Cerebellar nuclear complex (tissue), 1 donor: Measurements from ENCODE around the gene NPPA.
"Not testable (repeated sequence)": the region's sequence is repeated elsewhere in the genome, so short reads cannot be mapped to it uniquely, and the experiment has no call there.

Experiments used
- DNase-seq, 2 experiments: peaks; one replicate each; lab custom pipeline; 2025; lab: John Stamatoyannopoulos, UW

The NPPA gene

DNA sequence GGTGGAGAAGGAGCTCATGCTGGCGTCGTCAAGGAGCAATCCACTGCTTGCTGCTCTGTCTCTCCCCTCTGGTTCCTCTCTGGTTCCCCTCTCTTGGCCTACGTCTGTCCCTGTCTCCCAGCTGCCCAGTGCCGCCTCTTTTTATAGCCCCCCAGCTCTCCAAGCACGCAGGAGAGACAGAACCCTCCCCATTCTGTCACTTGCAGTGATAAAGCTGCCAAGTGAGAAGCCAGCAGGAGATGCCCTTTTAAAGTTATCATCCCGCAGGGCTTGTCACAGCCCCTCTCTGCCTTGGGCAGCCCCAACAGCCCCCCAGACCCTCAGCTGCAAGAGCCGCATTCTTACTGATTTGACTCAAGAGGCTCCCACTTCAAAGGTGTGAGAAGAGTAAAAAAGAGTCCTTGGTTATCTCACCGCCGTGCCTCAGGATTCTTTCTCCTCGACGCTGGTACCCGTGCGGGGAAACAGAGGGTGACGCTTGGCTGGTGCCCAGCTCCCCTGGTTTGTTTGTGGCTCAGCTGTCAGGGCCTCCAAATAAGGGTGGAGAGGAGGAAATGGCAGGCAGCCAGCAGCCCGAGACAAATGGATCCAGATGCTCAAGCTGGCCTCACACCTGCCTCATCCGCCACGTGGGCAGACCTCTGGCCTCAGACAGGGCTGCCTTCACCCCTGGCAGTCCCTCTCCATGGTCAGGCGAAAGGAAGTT lies at the start of gene NPPA:
Gene NPPA, minus strand, starts transcription at position 117 of the 706 bp plus-strand sequence. Its CDS starts 99 bp downstream, at position 18.
- no peak for DNase-seq

DNA sequence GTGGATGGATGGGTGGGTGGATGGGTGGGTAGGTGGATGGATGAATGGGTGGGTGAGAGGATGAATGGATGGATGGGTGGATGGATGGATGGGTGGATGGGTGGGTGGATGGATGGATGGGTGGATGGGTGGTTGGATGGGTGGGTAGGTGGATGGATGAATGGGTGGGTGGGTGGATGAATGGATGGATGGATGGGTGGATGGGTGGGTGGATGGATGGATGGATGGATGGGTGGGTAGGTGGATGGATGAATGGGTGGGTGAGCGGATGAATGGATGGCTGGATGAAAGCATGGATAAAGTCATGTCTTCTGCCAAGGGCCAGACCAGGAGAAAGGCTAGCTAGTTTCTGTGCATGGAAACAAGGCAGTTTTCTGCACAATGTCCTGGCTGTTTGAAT lies 46.9 kb upstream of the NPPA start:
- not testable (repeated sequence) for DNase-seq

DNA sequence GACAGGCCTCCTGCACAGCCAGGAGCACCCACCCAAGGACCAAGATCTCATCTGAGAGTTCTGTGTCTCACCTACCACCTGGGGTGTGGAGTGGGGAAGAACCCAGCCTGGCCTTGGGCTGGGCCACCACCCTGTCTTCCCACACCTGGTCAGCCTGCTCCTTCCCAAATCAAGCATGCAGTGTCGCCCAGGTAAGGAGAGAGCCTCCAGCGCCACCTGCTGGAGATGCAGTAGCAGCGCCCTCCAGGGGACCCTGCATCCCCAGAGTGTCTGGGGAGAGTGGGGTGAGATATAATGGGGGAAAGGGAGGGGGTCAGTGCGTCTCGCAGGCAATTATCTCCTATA lies 46.3 kb upstream of the NPPA start:
- DNase-seq, result no peak

DNA sequence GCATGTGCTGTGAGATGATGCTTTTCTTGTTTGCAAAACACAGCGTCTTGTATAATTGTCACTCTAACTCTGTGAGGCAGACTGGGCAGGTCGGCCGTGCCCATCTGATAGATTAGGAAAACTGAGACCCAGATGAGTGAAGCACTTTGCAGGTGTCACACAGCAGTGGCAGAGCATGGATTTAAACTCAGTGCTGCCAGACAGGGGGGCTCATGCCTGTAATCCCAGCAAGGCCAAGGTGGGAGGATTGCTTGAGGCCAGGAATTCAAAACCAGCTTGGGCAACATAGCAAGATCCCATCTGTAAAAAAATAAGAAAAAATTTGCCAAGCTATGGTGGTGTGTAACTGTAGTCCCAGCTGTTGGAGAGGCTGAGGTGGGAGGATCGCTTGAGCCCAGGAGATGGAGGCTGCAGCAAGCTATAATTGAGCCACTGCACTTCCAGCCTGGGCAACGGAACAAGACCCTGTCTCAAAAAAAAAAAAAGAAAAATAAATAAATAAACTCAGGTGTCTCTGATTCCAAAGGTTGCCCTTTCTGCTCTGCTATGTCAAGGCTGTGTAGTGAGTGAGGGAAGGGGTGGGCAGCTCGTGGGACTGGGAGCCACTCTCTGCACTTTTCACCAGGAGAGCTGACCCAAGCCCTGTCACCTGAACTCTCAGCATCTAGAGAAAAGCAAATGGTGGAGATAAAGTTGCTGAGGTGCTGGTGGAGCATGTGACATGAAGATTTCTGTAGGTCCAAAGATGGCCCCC lies 44.0 kb upstream of the NPPA start:
- DNase-seq, result no peak

DNA sequence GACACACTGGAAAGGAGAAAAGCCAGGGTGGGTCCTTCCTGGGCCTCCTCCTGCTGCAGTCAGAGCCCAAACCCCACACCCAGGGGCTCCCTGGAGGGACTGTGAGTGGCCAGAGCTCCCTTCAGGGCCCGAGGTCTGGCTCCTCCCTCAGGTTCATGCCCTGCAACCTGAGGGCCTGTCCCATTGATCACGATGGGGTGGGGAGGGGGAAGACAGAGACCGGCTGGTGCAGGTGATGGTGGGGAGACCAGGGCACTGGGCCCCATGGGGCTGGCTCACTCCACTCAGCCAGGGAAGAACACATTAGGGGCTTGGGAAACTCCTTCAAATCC lies 41.3 kb upstream of the NPPA start:
- DNase-seq, result no peak

DNA sequence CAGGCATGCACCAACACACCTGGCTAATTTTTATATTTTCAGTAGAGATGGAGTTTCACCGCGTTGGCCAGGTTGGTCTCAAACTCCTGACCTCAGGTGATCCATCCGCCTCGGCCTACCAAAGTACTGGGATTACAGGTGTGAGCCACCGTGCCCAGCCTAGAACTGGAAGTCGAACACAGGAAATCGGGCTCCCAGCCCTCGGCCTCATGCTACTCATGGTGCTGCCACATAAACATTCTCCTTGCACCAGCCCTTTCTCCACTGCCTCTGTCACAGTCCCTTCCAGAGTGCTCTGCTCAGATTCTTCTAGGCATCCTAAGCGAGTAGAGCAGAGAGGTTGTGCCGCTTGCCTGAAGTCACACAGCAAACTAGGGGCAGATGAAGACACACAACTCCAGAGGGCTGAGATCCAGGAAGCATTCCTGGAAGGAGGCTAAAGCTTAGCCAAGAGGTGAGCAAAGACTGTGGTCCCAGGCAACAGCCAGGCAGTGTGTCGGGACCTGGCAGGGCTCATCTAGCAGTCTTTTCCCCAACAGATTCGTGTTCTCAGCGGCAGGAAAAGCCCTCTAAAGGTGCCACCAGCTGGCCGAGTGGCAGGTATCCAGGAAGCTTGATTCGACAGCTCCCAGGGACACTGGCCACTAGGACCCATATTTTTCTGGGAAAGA lies 40.8 kb upstream of the NPPA start:
- peak in 1 of 2 experiments; percentile 31 for DNase-seq

DNA sequence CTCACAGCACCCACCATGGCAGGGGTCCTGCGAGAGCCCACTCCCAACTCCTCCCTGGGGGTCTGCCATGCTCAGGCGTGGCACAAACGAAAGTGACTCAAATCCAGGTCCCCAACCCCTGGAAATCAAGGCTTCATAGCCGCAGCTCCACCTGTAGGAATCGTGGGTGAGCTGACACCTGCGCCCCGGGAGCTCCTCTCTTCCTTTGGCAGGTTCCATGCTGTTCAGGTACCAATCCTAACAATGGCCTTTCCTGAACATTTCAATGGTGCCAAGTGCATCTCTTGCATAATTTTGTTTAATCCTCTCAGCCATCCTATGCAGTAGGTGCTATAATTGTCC lies 40.1 kb upstream of the NPPA start:
- DNase-seq, result no peak

DNA sequence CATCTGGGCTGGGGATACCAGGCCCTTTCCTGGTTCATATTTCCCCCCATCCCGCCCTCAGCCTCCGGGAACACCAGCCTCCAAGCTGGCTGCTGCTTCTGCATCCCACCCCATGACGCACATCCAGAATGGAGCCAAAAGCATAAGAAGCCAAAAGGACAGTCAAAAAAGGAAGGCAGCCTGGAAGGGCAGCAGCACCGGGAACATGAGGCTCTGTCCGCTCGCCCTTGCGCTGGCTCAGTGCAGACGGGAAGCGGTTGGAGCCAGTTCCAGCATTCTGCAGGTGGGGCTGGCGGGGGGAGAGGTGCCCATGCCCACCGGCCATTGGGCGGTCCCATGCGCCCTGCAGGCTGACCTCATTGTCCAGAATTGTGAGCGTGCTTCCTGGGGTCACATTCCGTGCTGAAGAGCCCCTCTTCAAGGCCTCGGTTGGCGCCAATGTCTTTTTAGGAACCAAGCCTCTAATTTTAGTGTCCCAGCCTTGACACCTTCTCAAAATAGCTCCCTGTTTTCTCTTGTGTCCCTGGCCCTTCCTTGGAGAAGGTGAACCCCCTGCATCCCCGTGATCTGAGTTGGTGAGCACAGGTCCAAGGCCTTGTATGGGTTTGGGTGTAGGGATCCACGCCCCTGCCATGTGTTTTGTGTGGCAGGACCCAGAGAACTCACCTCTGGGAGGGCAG lies 39.5 kb upstream of the NPPA start:
- no peak for DNase-seq

DNA sequence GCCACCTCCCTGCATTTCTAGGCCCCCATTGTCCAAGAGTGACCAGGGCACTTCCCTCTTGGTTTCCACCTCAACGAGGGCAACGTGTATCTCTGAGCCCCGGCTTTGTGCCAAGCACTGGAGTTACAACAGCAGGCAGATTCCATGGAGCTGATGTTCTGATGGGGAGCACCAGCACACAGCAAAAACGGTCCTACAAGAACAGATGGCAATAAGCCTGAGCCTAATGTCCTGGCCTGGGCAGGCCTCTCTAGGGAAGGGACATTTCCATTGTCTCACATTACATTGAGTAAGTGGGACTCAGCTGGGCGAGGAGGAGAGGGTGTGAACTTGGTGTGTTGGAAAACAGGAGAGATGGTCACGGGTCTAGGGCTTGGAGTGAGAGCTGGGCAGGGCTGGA lies 38.3 kb upstream of the NPPA start:
- no peak for DNase-seq

DNA sequence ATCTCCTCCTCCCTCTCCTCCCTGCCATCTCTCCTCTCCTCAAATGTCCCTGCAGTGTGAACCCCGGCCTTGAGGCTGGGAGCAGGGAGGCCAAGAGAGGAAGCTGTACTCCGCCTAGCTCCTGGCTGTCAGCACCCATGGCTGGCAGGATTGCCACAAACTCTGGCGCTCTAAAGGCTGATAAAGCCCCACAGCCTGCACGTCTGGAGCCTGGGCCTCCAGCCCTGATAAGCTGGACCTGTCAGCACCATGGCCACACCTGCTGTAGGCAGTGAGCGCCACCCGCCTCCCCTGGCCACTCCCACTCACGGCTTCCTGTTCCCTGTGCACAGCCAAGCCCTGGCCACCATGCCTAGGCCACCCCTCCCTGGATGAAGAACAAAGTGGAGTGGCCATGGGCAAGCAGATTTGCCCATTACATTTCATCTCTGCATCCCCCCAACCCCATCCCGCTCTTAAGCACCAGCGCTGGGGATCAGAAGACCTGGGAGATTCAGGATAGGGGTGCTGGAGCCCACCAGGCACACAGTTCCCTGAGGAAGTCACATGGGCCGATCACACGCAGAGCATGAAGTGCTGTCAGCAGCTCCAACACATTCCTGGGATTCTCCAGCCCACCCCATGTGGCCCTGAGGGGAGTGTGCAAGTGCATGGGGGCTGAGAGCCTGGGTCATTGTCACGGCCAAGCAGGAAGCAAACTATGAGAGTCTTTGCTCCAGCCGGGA lies 35.4 kb upstream of the NPPA start:
- no peak for DNase-seq

DNA sequence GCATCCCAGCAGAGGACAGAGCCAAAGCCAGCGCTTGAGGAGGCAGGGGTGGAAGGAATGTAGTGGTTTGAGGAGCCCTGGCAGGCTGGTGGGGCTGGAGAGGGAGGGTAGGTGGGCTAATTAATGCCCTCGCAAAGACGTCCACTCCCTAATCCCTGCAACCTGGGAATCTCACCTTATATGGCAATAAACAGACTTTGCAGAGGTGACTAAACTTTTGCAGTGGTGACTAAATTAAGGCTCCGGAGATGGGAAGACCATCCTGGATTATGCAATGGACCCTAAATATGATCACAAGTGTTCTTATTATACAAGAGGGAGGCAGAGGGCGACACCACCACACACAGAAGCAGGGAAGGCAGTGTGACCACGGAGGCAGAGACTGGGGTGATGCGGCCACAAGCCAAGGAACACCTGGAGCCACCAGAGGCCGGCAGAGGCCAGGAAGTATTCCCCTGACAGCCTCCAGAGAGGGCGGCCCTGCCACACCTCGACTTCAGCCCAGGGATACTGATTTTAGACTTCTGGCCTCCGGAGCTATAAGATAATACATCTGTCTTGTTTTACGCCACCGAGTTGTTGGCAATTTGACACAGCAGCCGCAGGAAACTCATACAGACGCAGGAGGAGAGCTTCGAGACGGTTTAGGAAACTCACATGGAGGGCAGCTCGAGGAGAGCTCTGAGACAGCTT lies 34.3 kb upstream of the NPPA start:
- DNase-seq, result no peak

DNA sequence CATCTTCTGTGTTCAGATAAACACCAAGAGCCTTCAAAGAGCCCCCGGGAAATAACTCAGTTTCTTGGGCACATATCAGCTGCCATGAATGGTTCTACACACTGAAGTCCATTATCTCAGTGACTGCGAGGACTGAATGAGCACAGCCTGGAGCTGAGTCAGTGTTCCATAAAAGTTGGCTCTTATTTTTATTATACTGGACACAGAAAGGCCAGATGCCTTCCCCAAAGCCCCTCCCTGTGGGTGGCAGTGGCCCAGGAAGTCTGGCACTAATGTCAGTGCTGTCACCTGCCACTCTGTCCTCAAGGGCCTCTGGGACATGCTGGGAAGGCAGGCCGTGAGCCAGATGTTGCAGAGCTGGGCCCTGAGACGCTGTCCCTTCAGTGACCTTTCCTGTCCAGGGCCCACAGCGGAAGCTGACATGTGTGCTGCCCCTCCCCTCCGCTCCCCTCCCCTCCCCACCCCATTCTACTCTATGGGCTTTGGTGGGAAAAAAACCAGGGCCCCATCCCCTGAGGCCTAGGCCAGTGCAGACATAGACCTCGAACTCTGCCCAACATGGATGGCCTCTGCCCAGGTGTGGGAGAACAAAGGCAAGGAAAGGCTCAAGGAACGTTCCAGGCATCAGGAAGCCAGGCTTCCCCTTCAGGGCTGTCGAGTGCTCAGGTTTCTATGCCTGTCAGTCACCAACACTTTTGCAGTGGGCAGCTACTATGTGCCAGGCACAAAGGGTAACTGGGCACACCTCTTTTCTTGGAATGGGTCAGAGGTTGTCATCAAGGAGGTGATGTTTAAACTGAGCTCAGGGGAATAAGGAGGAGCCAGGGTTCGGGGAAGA lies 33.5 kb upstream of the NPPA start:
- no peak for DNase-seq

DNA sequence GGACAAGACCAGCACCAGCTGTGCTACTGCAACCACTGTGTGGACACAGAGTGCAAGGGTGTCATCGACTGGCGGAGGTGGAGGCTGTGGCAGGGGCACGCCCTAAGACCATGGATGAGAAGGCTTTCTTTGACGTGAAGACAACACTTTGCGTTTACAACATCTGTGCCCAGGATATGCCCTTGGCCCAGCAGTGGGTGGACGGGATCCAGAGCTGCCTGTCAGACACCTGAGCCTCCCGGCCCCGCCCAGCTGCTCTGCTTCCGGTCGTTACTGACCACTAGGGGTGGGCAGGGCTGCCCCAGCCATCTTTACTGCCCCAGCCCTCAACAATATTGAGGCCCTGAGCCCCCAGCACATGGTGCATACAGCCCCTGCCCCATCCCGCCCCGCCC lies 32.6 kb upstream of the NPPA start:
- no peak for DNase-seq

DNA sequence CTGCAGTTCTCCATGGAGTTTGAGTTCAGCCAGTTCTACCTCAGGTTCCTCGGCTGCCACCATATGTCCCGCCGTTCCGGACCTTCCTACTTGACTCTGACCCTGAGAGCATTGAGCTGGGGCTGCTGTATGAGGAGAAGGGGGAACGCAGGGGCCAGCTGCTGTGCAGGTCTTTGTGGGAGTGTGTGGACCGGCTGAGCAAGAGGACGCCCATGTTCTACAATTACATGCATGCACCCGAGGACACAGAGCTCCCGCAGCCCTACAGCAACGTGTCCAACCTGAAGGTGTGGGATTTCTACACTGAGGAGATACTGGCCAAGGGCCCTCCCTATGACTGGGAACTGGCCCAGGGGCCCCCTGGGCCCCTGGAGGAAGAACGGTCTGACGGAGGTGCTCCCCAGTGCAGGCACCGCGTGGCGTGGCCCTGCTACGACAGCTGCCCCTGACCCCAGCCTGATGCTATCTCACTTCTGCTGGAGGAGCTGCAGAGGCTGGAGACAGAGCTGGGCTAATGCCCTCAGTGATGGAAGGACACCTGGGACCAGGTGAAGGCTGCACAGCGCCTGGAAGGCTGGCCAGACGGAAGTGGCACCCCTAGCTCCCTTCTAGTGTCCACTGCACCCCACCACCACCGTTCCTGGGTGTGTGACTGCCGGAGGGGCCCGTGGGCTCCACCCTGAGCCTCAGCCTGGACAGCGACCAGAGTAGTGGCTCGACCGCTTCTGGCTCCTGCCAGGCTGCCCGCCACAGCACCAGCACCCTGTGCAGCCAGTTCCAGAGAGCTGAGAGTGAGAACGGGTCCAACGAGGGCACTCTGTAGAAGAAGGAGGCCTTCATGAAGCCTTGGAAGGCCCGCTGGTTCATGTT lies 32.0 kb upstream of the NPPA start:
- no peak for DNase-seq

DNA sequence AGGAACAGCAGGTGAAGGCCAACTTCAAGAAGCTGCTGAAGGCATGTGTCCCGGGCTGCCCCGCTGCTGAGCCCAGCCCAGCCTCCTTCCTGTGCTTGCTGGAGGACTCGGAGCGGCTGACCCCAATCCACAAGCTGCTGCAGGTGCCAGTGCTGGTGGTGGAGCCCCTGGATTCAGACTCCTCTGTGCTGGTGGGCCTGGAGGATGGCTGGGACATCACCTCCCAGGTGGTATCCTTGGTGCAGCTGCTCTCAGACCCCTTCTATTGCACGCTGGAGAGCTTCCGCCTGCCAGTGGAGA lies 31.3 kb upstream of the NPPA start:
- DNase-seq, result no peak

DNA sequence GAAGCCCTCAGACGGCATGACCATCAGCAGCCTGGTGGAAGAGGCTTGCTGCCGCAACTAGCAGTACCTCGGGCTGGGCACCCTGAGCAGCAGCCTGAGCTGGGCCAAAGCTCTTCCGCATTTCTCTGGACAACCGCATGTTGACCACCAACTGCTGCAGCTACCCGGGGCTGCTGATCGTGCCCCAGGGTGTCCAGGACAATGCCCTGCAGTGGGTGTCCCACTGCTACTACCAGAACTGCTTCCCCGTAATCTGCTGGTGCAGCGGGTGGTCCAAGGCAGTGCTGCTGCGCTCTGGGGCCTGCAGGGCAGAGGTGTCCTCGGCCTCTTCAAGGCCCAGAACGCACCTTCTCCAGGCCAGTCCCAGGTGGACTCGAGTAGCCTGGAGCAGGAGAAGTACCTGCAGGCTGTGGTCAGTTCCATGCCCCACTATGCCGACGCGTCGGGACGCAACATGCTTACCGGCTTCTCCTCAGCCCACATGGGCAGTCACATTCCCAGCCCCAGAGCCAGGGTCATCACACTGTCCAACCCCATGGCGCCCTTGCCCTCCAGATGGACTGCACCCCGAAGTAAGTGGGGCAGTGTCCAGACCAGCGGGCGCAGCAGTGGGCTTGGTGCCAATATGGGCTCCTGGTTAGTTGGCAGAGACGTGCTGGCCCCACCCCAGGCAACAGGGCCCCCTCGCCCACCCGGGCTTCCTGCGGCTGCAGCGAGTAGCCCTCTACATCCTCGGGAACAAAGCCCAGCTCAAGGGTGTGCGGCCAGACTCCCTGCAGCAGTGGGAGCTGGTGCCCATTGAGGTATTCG lies 30.7 kb upstream of the NPPA start:
- DNase-seq, result no peak

DNA sequence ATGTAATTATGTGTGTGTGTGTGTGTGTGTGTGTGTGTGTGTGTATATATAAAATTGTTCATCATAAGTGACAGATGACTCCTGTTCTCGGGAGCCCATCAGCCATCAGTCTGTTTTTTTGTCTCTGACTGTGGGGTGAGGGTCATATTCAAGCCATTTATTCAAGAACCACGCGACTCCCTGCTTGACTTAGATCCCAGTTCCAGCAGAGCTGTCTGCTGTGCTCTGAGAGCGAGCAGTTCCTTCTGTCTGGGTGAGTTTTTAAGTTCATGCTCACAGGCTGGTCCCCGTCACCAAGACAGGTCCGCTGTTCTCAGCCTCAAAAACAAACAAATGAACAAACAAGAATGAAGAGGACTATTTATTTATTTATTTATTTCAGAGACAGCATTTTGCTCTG lies 29.5 kb upstream of the NPPA start:
- DNase-seq, result no peak

DNA sequence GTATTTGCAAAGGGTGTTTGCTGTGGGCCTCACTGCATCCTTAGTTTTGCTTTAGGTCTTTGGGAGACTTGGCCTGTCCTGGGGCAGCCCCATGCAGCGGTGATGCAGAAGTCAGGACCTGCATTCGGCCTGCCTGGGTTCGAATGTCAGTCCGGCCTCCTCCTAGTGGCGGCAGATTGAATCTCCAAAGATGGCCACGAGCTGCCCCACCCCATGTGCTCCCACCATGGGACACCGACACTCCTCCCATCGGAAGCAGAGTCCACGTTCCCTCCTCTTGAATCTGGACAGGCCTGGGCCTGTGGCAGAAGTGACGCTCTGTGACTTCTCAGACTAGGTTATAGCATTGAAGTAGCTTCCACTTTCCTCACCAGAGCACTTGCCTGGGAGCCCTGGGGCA lies 27.5 kb upstream of the NPPA start:
- DNase-seq, result no peak

DNA sequence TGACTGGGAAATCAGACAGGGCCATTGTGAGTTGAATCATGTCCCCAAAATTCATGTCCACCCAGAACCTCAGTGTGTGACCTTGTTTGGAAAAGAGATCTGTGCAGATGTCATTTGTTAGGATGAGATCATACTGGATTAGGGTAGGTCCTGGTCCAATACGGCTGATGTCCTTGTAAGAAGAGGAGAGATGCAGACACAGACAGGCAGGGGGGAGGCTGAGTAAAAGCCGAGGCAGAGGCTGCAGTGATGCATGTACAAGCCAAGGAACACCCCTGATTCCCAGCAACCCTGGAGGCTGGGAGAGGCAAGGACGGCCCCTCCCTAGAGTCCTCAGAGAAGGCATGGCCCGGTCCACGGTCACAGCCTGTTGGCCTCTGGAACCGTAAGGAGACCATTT lies 27.0 kb upstream of the NPPA start:
- no peak for DNase-seq
